HepG2 (cell line): ENCODE results near the gene TUBB4A. TPM values are rescaled to one million over a fixed set of nuclear protein-coding genes. Genes with fewer than 3 reads are reported as not detected.

Experiments used
- ATAC-seq: fragments of 200-7000 bp; cut with Tn5 transposase; 3 replicates; pipeline ENCODE4 v1.9.1; 2020; ENCODE audit warnings: mild to moderate bottlenecking, moderate library complexity
- BruUV-seq: library from RNA; stranded (reverse); fragments of 400-500 nt; replicated peaks from 2 replicates; lab custom pipeline; 2021; lab: Mats Ljungman, UMichigan
- CTCF ChIA-PET: fragments of 300-600 bp; formaldehyde crosslinking; extraction: SDS; loops from one replicate; lab custom pipeline; 2021; ENCODE audit warnings: low total read pairs, inconsistent platforms, low intra/inter-chr PET ratio; lab: Yijun Ruan, JAX
- POLR2A ChIA-PET: fragments of 350-600 bp; sonication (Branson Sonifier 250); formaldehyde crosslinking; loops from one replicate; lab custom pipeline; 2020; ENCODE audit warnings: antibody characterized with exemption, inconsistent platforms; lab: Yijun Ruan, JAX
- DNase-seq: peaks from one replicate; pipeline ENCODE4 v3.0.0-alpha.2; 2015; ENCODE audit warnings: low spot score
- FAIRE-seq: peaks from 3 replicates; lab custom pipeline; 2011; peaks lifted over from hg19 to GRCh38; lab: Jason Lieb, UNC
- H2AFZ ChIP-seq: one replicate; pipeline ENCODE4 v1.6.1; 2011; ENCODE audit warnings: low read length, inconsistent platforms
- H3K27ac ChIP-seq: fragments of 300-600 bp; 3 replicates; pipeline ENCODE4 v1.8.0; 2011; ENCODE audit warnings: mixed run types, mild to moderate bottlenecking, mixed read lengths, low read length, inconsistent platforms; ENCODE audit not compliant: insufficient read depth; ENCODE audit errors: extremely low read length
- H3K27me3 ChIP-seq, 2 experiments: fragments of 200-600 bp in 1 of 2; 2 replicates in 1 of 2; 3 replicates in 1 of 2; pipeline versions ENCODE4 v1.6.0 to v1.8.0; 2011; ENCODE audit warnings: low read length in 2 of 2, mild to moderate bottlenecking in 2 of 2, moderate library complexity in 2 of 2, inconsistent platforms in 1 of 2; ENCODE audit not compliant: insufficient read depth in 2 of 2, control insufficient read depth in 1 of 2
- H3K36me3 ChIP-seq, 2 experiments: fragments of 200-600 bp in 1 of 2; replicated peaks in 1 of 2; 2 replicates in 1 of 2; 3 replicates in 1 of 2; pipeline versions ENCODE4 v1.5.1 to v1.8.0; 2011; ENCODE audit warnings: low read length in 2 of 2, inconsistent platforms in 1 of 2; ENCODE audit not compliant: insufficient read depth in 2 of 2, control insufficient read depth in 1 of 2
- H3K4me1 ChIP-seq: 2 replicates; pipeline ENCODE4 v1.5.1; 2012; ENCODE audit warnings: low read length, inconsistent platforms; ENCODE audit not compliant: insufficient read depth
- H3K4me2 ChIP-seq: 2 replicates; pipeline ENCODE4 v1.6.0; 2011; ENCODE audit warnings: low read depth, low read length, inconsistent platforms
- H3K4me3 ChIP-seq, 3 experiments: fragments of 200-600 bp in 1 of 3; sonication (generic), shearing (Covaris generic) in 1 of 3; replicated peaks in 1 of 3; 2 replicates each; pipeline ENCODE4 v1.5.1; 2011 to 2016; ENCODE audit warnings: low read length in 3 of 3, inconsistent platforms in 2 of 3, low read depth in 2 of 3, mild to moderate bottlenecking in 2 of 3, control low read depth in 1 of 3, mixed read lengths in 1 of 3; ENCODE audit not compliant: insufficient read depth in 1 of 3
- H3K79me2 ChIP-seq: one replicate; pipeline ENCODE4 v1.6.1; 2011; ENCODE audit warnings: low read length, inconsistent platforms; ENCODE audit not compliant: insufficient read depth
- H3K9ac ChIP-seq: 2 replicates; pipeline ENCODE4 v1.6.0; 2011; ENCODE audit warnings: mild to moderate bottlenecking, low read depth, low read length, inconsistent platforms; ENCODE audit not compliant: insufficient read depth
- H3K9me3 ChIP-seq: 2 replicates; pipeline ENCODE4 v1.5.1; 2012; ENCODE audit warnings: mild to moderate bottlenecking, low read length
- H4K20me1 ChIP-seq: 2 replicates; pipeline ENCODE4 v1.6.0; 2011; ENCODE audit warnings: inconsistent platforms, mild to moderate bottlenecking, low read length, moderate library complexity; ENCODE audit not compliant: insufficient read depth
- ATF1 ChIP-seq: IDR thresholded peaks from 2 replicates; pipeline ENCODE4 v1.6.1; 2016; ENCODE audit warnings: mild to moderate bottlenecking, control low read depth
- HMG20B ChIP-seq: conservative IDR thresholded peaks from 2 replicates; pipeline ENCODE4 v1.6.1; 2016; ENCODE audit warnings: missing genetic modification reagents, missing compliant biosample characterization
- LCORL ChIP-seq, 2 experiments: fragments of 450-650 bp in 1 of 2; sonication (generic) in 1 of 2; formaldehyde crosslinking in 1 of 2; IDR thresholded peaks; 2 replicates each; pipeline versions ENCODE4 v1.5.0 to v1.6.1; 2017 to 2020; ENCODE audit warnings: antibody characterized with exemption in 1 of 2, missing genetic modification reagents in 1 of 2
- NRL ChIP-seq: sonication (generic); formaldehyde crosslinking; IDR thresholded peaks from 2 replicates; pipeline ENCODE4 v1.5.0; 2020; ENCODE audit warnings: missing genetic modification reagents, mild to moderate bottlenecking, moderate library complexity, borderline replicate concordance
- YEATS2 ChIP-seq: sonication (generic); formaldehyde crosslinking; IDR thresholded peaks from 2 replicates; pipeline ENCODE4 v1.4.0; 2020; ENCODE audit warnings: missing genetic modification reagents, borderline replicate concordance
- ZNF720 ChIP-seq: sonication (generic); formaldehyde crosslinking; IDR thresholded peaks from 2 replicates; pipeline ENCODE4 v1.4.0; 2020; ENCODE audit warnings: missing genetic modification reagents
- WGBS: methylation state at CpG from one replicate; pipeline ENCODE4 v1.1.6; 2017; ENCODE audit warnings: low lambda C conversion rate; 5-methylcytosine and 5-hydroxymethylcytosine counted together
- in situ Hi-C: cut with HindIII; loops from 2 replicates; pipeline ENCODE4 v1.10.0; 2017; ENCODE audit warnings: low pct_unique_long_range_greater_than_20kb; ENCODE audit not compliant: extremely low pct_ligation_motif_present
- intact Hi-C: fragments of 100-400 bp; cut with micrococcal nuclease; formaldehyde crosslinking; loops from one replicate; pipeline ENCODE4 v1.10.0; 2022; ENCODE audit not compliant: unreplicated experiment
- polyA plus RNA-seq, 8 experiments: library from polyadenylated mRNA; depleted of rRNA in 3 of 8; stranded (reverse) in 7 of 8; unstranded in 1 of 8; fragments of >200 nt; fragmentation: Illumina TruSeq in 4 of 8; extraction: Trizol in 4 of 8; gene quantifications; 2 replicates each; pipeline versions ENCODE4 v1.2.1 to v1.2.3, GENCODE V29; 2011 to 2016; ENCODE audit warnings: low read depth in 4 of 8, missing spikeins in 1 of 8, mixed read lengths in 1 of 8; ENCODE audit not compliant: insufficient read depth in 1 of 8
- total RNA-seq, 5 experiments: library from RNA; depleted of rRNA; stranded (reverse); fragments of >200 nt; fragmentation: Illumina TruSeq; extraction: Trizol; gene quantifications; 2 replicates each; pipeline ENCODE4 v1.2.3, GENCODE V29; 2016; ENCODE audit warnings: low read depth in 1 of 5
- TF ChIP-seq, protein P1 (sequence below): sonication (generic); formaldehyde crosslinking; IDR thresholded peaks from 2 replicates; pipeline ENCODE4 v1.4.0; 2020; ENCODE audit warnings: missing genetic modification reagents, borderline replicate concordance
- TF ChIP-seq, protein P2 (sequence below): sonication (generic); formaldehyde crosslinking; IDR thresholded peaks from 2 replicates; pipeline ENCODE4 v1.4.0; 2020; ENCODE audit warnings: missing genetic modification reagents, borderline replicate concordance

TUBB4A gene
- total and polyA plus RNA-seq, 2 of the 13 experiments (the other 11 are each of a cell fraction or from before 2014, with no cell fraction given) = not detected

DNA sequence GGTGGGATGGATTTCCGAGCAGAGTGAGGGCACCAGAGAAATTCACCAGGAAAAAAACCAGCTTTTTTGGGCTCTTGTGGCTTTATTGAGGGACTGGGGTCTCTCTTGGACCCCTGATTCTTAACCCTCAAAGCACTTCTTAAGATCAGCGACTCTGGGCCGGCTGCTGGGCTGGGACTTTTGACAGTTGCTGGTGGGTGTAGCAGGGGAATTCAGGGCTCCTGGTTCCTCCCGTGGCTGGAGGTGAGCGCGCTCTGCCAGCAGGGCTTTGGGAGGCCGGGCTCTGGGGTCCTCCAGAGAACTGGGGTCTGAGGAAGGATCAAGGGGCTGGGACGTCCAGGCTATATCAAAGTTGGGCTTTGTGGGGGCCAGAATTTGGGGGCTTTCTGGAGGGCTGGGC, 34.7 kb downstream of the TUBB4A start:
- TF ChIP-seq LCORL (IDR thresholded peaks at IDR 0.05) (no peak), LCORL (CRISPR knock-in tag; IDR thresholded peaks at IDR 0.05) (no peak), ZNF720 (no peak), ATF1 (CRISPR knock-in tag) (no peak), YEATS2 (no peak), HMG20B (CRISPR knock-in tag) (no peak), NRL (no peak)
- TF ChIP-seq, protein P1, sequence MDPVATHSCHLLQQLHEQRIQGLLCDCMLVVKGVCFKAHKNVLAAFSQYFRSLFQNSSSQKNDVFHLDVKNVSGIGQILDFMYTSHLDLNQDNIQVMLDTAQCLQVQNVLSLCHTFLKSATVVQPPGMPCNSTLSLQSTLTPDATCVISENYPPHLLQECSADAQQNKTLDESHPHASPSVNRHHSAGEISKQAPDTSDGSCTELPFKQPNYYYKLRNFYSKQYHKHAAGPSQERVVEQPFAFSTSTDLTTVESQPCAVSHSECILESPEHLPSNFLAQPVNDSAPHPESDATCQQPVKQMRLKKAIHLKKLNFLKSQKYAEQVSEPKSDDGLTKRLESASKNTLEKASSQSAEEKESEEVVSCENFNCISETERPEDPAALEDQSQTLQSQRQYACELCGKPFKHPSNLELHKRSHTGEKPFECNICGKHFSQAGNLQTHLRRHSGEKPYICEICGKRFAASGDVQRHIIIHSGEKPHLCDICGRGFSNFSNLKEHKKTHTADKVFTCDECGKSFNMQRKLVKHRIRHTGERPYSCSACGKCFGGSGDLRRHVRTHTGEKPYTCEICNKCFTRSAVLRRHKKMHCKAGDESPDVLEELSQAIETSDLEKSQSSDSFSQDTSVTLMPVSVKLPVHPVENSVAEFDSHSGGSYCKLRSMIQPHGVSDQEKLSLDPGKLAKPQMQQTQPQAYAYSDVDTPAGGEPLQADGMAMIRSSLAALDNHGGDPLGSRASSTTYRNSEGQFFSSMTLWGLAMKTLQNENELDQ (CRISPR knock-in tag) = no peak
- TF ChIP-seq, protein P2, sequence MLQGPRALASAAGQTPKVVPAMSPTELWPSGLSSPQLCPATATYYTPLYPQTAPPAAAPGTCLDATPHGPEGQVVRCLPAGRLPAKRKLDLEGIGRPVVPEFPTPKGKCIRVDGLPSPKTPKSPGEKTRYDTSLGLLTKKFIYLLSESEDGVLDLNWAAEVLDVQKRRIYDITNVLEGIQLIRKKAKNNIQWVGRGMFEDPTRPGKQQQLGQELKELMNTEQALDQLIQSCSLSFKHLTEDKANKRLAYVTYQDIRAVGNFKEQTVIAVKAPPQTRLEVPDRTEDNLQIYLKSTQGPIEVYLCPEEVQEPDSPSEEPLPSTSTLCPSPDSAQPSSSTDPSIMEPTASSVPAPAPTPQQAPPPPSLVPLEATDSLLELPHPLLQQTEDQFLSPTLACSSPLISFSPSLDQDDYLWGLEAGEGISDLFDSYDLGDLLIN = no peak
- no peaks in the 10 kb centered on the region for H4K20me1 ChIP-seq
- CTCF ChIA-PET = no interaction called here
- in situ Hi-C loops (no loop called here), intact Hi-C loops (no loop called here)
- no peaks in the 10 kb centered on the region for H3K9me3 ChIP-seq
- H3K4me2 ChIP-seq = no peak overlapping the region
- DNase-seq (no peak), ATAC-seq (no peak), FAIRE-seq (no peak)
- WGBS = 99% methylated on average over 5 of the region's 8 CpGs
- no peaks in the 10 kb centered on the region for H3K79me2 ChIP-seq
- H3K9ac ChIP-seq = no peak overlapping the region
- peaks cover 9% of the 10 kb centered on the region for H3K4me1 ChIP-seq
- H3K4me3 ChIP-seq = no peak overlapping the region
- H3K27me3 ChIP-seq = no peaks in the 10 kb centered on the region
- H3K36me3 ChIP-seq = no peaks in the 10 kb centered on the region; a peak in 1 of 5 replicates
- POLR2A ChIA-PET = no interaction called here
- no peak overlapping the region for H3K27ac ChIP-seq
- BruUV-seq = no TSS peak
- no peak overlapping the region for H2AFZ ChIP-seq
